IMR-90 (cell line): Measurements from ENCODE around the gene RAD17. TPM values are rescaled to one million over a fixed set of nuclear protein-coding genes. Genes with fewer than 3 reads are reported as not detected.

Experiments used
- ATAC-seq: fragments of 200-7000 bp; cut with Tn5 transposase; 2 replicates; pipeline ENCODE4 v1.9.1; 2020; ENCODE audit warnings: low read depth, mild to moderate bottlenecking, moderate library complexity
- BruUV-seq: library from RNA; stranded (reverse); fragments of 400-500 nt; replicated peaks from 2 replicates; lab custom pipeline; 2021; lab: Mats Ljungman, UMichigan
- CTCF ChIA-PET: fragments of 300-600 bp; formaldehyde crosslinking; extraction: SDS; loops from one replicate; lab custom pipeline; 2021; ENCODE audit warnings: antibody characterized with exemption; lab: Yijun Ruan, JAX
- POLR2A ChIA-PET: fragments of 300-600 bp; sonication (Branson Sonifier 250); formaldehyde crosslinking; loops from one replicate; lab custom pipeline; 2022; ENCODE audit warnings: antibody characterized with exemption; ENCODE audit not compliant: unreplicated experiment; lab: Charles Lee
- DNase-seq: peaks from one replicate; pipeline ENCODE4 v3.0.0; 2013
- H2AFZ ChIP-seq: replicated peaks from 2 replicates; pipeline ENCODE3; 2013; ENCODE audit warnings: low read length, mild to moderate bottlenecking; ENCODE audit not compliant: poor library complexity
- H2AK5ac ChIP-seq: 2 replicates; pipeline ENCODE4 v1.6.1; 2013; ENCODE audit warnings: low read depth, low read length, inconsistent platforms
- H2AK9ac ChIP-seq: replicated peaks from 2 replicates; pipeline ENCODE3; 2013; ENCODE audit warnings: mild to moderate bottlenecking, low read depth, low read length, moderate library complexity; ENCODE audit not compliant: poor library complexity
- H2BK120ac ChIP-seq: 2 replicates; pipeline ENCODE4 v1.6.1; 2013; ENCODE audit warnings: low read depth, low read length, inconsistent platforms
- H2BK15ac ChIP-seq: 3 replicates; pipeline ENCODE4 v1.6.1; 2013; ENCODE audit warnings: low read depth, low read length, inconsistent platforms
- H2BK20ac ChIP-seq: 2 replicates; pipeline ENCODE4 v1.6.1; 2013; ENCODE audit warnings: low read depth, mild to moderate bottlenecking, inconsistent platforms, low read length, moderate library complexity
- H2BK5ac ChIP-seq: 2 replicates; pipeline ENCODE4 v1.6.1; 2013; ENCODE audit warnings: mild to moderate bottlenecking, low read depth, low read length, inconsistent platforms; ENCODE audit not compliant: poor library complexity, severe bottlenecking
- H3K14ac ChIP-seq: replicated peaks from 2 replicates; pipeline ENCODE4 v1.6.1; 2013; ENCODE audit warnings: low read depth, low read length, inconsistent platforms
- H3K18ac ChIP-seq: 2 replicates; pipeline ENCODE4 v1.6.1; 2013; ENCODE audit warnings: low read depth, low read length, control low read depth
- H3K23ac ChIP-seq: 2 replicates; pipeline ENCODE4 v1.6.1; 2013; ENCODE audit warnings: low read depth, low read length, inconsistent platforms
- H3K27ac ChIP-seq: 2 replicates; pipeline ENCODE4 v1.5.1; 2013; ENCODE audit warnings: mild to moderate bottlenecking, control low read depth, low read length; ENCODE audit not compliant: insufficient read depth
- H3K27me3 ChIP-seq: 2 replicates; pipeline ENCODE4 v1.6.1; 2013; ENCODE audit warnings: low read length; ENCODE audit not compliant: control insufficient read depth, insufficient read depth
- H3K36me3 ChIP-seq: 2 replicates; pipeline ENCODE4 v1.6.1; 2013; ENCODE audit warnings: low read length, mixed read lengths; ENCODE audit not compliant: control insufficient read depth, insufficient read depth
- H3K4ac ChIP-seq: 2 replicates; pipeline ENCODE4 v1.6.1; 2013; ENCODE audit warnings: low read depth, low read length, inconsistent platforms
- H3K4me1 ChIP-seq: 2 replicates; pipeline ENCODE4 v1.6.1; 2013; ENCODE audit warnings: low read length, mixed read lengths; ENCODE audit not compliant: control insufficient read depth, insufficient read depth
- H3K4me2 ChIP-seq: 2 replicates; pipeline ENCODE4 v1.6.1; 2013; ENCODE audit warnings: low read depth, mild to moderate bottlenecking, control low read depth, low read length, moderate library complexity
- H3K4me3 ChIP-seq: 2 replicates; pipeline ENCODE4 v1.5.1; 2013; ENCODE audit warnings: low read depth, mild to moderate bottlenecking, control low read depth, low read length, moderate library complexity; ENCODE audit not compliant: insufficient read depth
- H3K56ac ChIP-seq: 2 replicates; pipeline ENCODE4 v1.6.1; 2013; ENCODE audit warnings: low read length, inconsistent platforms; ENCODE audit not compliant: insufficient read depth; ENCODE audit errors: extremely low read depth
- H3K79me1 ChIP-seq, 2 experiments: 2 replicates each; pipeline ENCODE4 v1.6.1; 2013; ENCODE audit warnings: low read length in 2 of 2, inconsistent platforms in 1 of 2, low read depth in 1 of 2
- H3K9ac ChIP-seq: 2 replicates; pipeline ENCODE4 v1.6.1; 2013; ENCODE audit warnings: low read depth, low read length, control low read depth
- H3K9me1 ChIP-seq: 2 replicates; pipeline ENCODE4 v1.6.1; 2013; ENCODE audit warnings: low read length, inconsistent platforms; ENCODE audit not compliant: insufficient read depth
- H3K9me3 ChIP-seq: 2 replicates; pipeline ENCODE4 v1.6.1; 2013; ENCODE audit warnings: low read length; ENCODE audit not compliant: control insufficient read depth, insufficient read depth
- H4K20me1 ChIP-seq: 2 replicates; pipeline ENCODE4 v1.6.1; 2013; ENCODE audit warnings: low read length, inconsistent platforms; ENCODE audit not compliant: insufficient read depth
- H4K5ac ChIP-seq: 2 replicates; pipeline ENCODE4 v1.6.1; 2013; ENCODE audit warnings: mild to moderate bottlenecking, low read depth, low read length, control low read depth
- H4K8ac ChIP-seq, 2 experiments: 2 replicates each; pipeline ENCODE4 v1.6.1; 2013; ENCODE audit warnings: low read depth in 2 of 2, low read length in 2 of 2, control low read depth in 1 of 2, inconsistent platforms in 1 of 2
- H4K91ac ChIP-seq: 2 replicates; pipeline ENCODE4 v1.6.1; 2013; ENCODE audit warnings: low read depth, low read length, inconsistent platforms; ENCODE audit not compliant: insufficient read depth
- BHLHE40 ChIP-seq: fragments of 150-350 bp; IDR thresholded peaks from 2 replicates; pipeline ENCODE4 v1.6.1; 2016; ENCODE audit warnings: mild to moderate bottlenecking, low read depth, low read length
- CEBPB ChIP-seq: IDR thresholded peaks from 2 replicates; pipeline ENCODE4 v1.6.1; 2012; ENCODE audit warnings: low read depth, low read length, improper control_type of control experiment
- CHD1 ChIP-seq: IDR thresholded peaks from 2 replicates; pipeline ENCODE4 v1.6.1; 2012; ENCODE audit warnings: low read depth, low read length, improper control_type of control experiment
- FOS ChIP-seq: fragments of 150-350 bp; IDR thresholded peaks from 2 replicates; pipeline ENCODE4 v1.6.1; 2016; ENCODE audit warnings: low read depth, low read length
- MAFK ChIP-seq: IDR thresholded peaks from 2 replicates; pipeline ENCODE4 v1.6.1; 2012; ENCODE audit warnings: low read depth, low read length, improper control_type of control experiment
- MAZ ChIP-seq: IDR thresholded peaks from 2 replicates; pipeline ENCODE4 v1.6.1; 2012; ENCODE audit warnings: low read depth, mild to moderate bottlenecking, low read length, improper control_type of control experiment, moderate library complexity, borderline replicate concordance
- MXI1 ChIP-seq: IDR thresholded peaks from 2 replicates; pipeline ENCODE4 v1.6.1; 2012; ENCODE audit warnings: low read depth, mild to moderate bottlenecking, low read length, moderate library complexity, borderline replicate concordance
- NFE2L2 ChIP-seq: fragments of 150-350 bp; IDR thresholded peaks from 2 replicates; pipeline ENCODE4 v1.6.1; 2016; ENCODE audit warnings: low read depth, mild to moderate bottlenecking, low read length
- POLR2A ChIP-seq: IDR thresholded peaks from 2 replicates; pipeline ENCODE4 v1.6.1; 2012; ENCODE audit warnings: mild to moderate bottlenecking, low read depth, low read length
- RAD21 ChIP-seq: IDR thresholded peaks from 2 replicates; pipeline ENCODE4 v1.6.1; 2012; ENCODE audit warnings: low read length, improper control_type of control experiment
- RCOR1 ChIP-seq: IDR thresholded peaks from 2 replicates; pipeline ENCODE4 v1.6.1; 2012; ENCODE audit warnings: mild to moderate bottlenecking, low read length, improper control_type of control experiment; ENCODE audit not compliant: insufficient replicate concordance
- RFX5 ChIP-seq: IDR thresholded peaks from 2 replicates; pipeline ENCODE4 v1.8.0; 2012; ENCODE audit warnings: low read depth, mild to moderate bottlenecking, low read length, moderate library complexity
- SMC3 ChIP-seq: fragments of 150-350 bp; IDR thresholded peaks from 2 replicates; pipeline ENCODE4 v1.6.1; 2016; ENCODE audit warnings: low read depth, mild to moderate bottlenecking, antibody characterized with exemption, low read length, moderate library complexity
- WGBS, 2 experiments: methylation state at CpG; one replicate each; pipeline versions ENCODE4 v1.1.5 to v1.1.7; 2013; ENCODE audit warnings: missing lambda C conversion rate in 2 of 2; ENCODE audit not compliant: insufficient read length in 1 of 2; ENCODE audit errors: extremely low coverage in 2 of 2; 5-methylcytosine and 5-hydroxymethylcytosine counted together
- dilution Hi-C: fragments of 300-500 bp; cut with HindIII; formaldehyde crosslinking; loops from one replicate; pipeline ENCODE4 v1.14.3; 2018; ENCODE audit warnings: low sequenced_read_pairs; ENCODE audit not compliant: unreplicated experiment
- in situ Hi-C: fragments of 300-500 bp; cut with MboI; formaldehyde crosslinking; loops from 3 replicates; pipeline ENCODE4 v1.14.3; 2019; ENCODE audit warnings: low sequenced_read_pairs, inconsistent platforms, mixed read lengths
- intact Hi-C: fragments of 100-400 bp; cut with micrococcal nuclease; formaldehyde crosslinking; loops from 2 replicates; pipeline ENCODE4 v1.10.0; 2022
- polyA plus RNA-seq, 3 experiments: library from polyadenylated mRNA; depleted of rRNA; stranded (reverse); fragments of >200 nt; gene quantifications; 2 replicates each; pipeline ENCODE4 v1.2.3, GENCODE V29; 2012; ENCODE audit warnings: low replicate concordance in 1 of 3
- total RNA-seq: library from RNA; depleted of rRNA; stranded (reverse); fragments of >200 nt; gene quantifications from 2 replicates; pipeline ENCODE4 v1.2.3, GENCODE V29; 2012
- TF ChIP-seq, protein P1 (sequence below): fragments of 150-350 bp; IDR thresholded peaks from 2 replicates; pipeline ENCODE4 v1.6.1; 2016; ENCODE audit warnings: low read depth, mild to moderate bottlenecking, low read length, moderate library complexity, borderline replicate concordance
- TF ChIP-seq, protein P2 (sequence below): conservative IDR thresholded peaks from 2 replicates; pipeline ENCODE4 v1.5.1; 2012; ENCODE audit warnings: mild to moderate bottlenecking, low read depth, low read length, improper control_type of control experiment
- TF ChIP-seq, protein P3 (sequence below): fragments of 150-350 bp; IDR thresholded peaks from 2 replicates; pipeline ENCODE4 v1.6.1; 2017; ENCODE audit warnings: mild to moderate bottlenecking, antibody characterized with exemption, low read length, low read depth

The RAD17 gene
- total and polyA plus RNA-seq, 2 of the 4 experiments (the other 2 are of a cell fraction), result 10.9 to 11.4 TPM

DNA sequence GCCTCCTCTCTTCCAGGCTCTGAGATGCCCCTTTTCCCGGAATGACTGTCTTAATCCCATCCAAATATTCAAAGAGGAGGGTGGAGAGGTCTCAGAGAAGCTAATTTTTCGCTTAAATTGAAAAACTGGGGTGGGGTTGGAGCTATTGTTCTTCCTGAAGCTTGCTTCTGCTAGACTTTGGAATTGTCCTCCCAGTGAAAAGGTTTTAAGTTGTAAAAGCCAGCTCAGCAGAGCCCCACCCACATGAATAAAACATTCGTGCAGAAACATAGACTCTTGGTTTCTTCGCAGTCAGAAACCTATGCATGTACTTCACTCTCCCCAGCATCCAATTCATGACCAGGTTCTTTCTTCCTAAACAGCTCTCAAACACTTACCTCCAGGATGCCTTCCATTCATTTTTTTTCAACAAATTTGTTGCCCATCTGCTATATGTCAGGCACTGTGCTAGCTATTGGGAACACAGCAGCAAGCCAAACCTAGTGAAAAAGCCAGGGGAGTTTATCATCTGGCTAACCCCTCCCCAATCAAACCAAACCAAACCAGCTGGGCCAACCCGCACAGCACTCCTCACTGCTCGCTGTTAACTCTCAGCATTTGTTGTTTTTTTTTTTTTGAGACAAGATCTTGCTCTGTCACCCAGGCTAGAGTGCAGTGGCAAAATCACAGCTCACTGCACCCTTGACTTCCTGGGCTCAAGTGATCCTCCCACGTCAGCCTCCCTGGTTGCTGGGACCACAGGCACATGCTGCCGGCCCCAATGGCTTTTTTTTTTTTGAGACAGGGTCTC, 85.0 kb downstream of the RAD17 start:
- in situ Hi-C loops (no loop called here), dilution Hi-C loops (no loop called here), intact Hi-C loops (no loop called here)
- Histone ChIP-seq H2BK15ac (no peak overlapping the region), H2BK120ac (no peak overlapping the region), H3K4me3 (no peak overlapping the region), H4K91ac (no peak overlapping the region), H3K79me1 (no peaks in the 10 kb centered on the region), H3K9me1 (no peaks in the 10 kb centered on the region), H3K27me3 (peaks cover 1% of the 10 kb centered on the region; the same call in 1 of the 2 replicates), H3K36me3 (no peaks in the 10 kb centered on the region), H3K9me3 (no peaks in the 10 kb centered on the region), H2AK5ac (no peak overlapping the region), H3K4me2 (no peak overlapping the region), H3K23ac (no peak overlapping the region), H4K5ac (no peak overlapping the region), H3K4me1 (no peaks in the 10 kb centered on the region), H2AK9ac (no peak overlapping the region), H3K9ac (no peak overlapping the region), H2AFZ (no peak overlapping the region), H2BK20ac (no peak overlapping the region), H3K4ac (no peak overlapping the region), H4K8ac (no peak overlapping the region), H3K18ac (no peak overlapping the region), H3K27ac (no peak overlapping the region), H3K14ac (no peak overlapping the region), H4K20me1 (no peaks in the 10 kb centered on the region), H2BK5ac (no peak overlapping the region), H3K56ac (no peak overlapping the region)
- ChIA-PET CTCF (no interaction called here), POLR2A (no interaction called here)
- ATAC-seq (no peak), DNase-seq (no peak)
- BruUV-seq, result no TSS peak
- WGBS, 2 experiments, result 58% methylated on average over 2 of the region's 8 CpGs; no CpG with 5 or more reads in 1 of the 2 experiments
- TF ChIP-seq POLR2A (no peak), NFE2L2 (no peak), CHD1 (no peak), SMC3 (no peak), MAFK (no peak), CEBPB (no peak), RAD21 (no peak), RFX5 (no peak), BHLHE40 (no peak), MXI1 (no peak), FOS (no peak), RCOR1 (no peak), MAZ (no peak)
- TF ChIP-seq, protein P1, sequence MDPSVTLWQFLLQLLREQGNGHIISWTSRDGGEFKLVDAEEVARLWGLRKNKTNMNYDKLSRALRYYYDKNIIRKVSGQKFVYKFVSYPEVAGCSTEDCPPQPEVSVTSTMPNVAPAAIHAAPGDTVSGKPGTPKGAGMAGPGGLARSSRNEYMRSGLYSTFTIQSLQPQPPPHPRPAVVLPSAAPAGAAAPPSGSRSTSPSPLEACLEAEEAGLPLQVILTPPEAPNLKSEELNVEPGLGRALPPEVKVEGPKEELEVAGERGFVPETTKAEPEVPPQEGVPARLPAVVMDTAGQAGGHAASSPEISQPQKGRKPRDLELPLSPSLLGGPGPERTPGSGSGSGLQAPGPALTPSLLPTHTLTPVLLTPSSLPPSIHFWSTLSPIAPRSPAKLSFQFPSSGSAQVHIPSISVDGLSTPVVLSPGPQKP, result no peak
- TF ChIP-seq, protein P2, sequence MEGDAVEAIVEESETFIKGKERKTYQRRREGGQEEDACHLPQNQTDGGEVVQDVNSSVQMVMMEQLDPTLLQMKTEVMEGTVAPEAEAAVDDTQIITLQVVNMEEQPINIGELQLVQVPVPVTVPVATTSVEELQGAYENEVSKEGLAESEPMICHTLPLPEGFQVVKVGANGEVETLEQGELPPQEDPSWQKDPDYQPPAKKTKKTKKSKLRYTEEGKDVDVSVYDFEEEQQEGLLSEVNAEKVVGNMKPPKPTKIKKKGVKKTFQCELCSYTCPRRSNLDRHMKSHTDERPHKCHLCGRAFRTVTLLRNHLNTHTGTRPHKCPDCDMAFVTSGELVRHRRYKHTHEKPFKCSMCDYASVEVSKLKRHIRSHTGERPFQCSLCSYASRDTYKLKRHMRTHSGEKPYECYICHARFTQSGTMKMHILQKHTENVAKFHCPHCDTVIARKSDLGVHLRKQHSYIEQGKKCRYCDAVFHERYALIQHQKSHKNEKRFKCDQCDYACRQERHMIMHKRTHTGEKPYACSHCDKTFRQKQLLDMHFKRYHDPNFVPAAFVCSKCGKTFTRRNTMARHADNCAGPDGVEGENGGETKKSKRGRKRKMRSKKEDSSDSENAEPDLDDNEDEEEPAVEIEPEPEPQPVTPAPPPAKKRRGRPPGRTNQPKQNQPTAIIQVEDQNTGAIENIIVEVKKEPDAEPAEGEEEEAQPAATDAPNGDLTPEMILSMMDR, result no peak
- TF ChIP-seq, protein P3, sequence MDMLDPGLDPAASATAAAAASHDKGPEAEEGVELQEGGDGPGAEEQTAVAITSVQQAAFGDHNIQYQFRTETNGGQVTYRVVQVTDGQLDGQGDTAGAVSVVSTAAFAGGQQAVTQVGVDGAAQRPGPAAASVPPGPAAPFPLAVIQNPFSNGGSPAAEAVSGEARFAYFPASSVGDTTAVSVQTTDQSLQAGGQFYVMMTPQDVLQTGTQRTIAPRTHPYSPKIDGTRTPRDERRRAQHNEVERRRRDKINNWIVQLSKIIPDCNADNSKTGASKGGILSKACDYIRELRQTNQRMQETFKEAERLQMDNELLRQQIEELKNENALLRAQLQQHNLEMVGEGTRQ, result no peak
